Tongue (tissue), 2 donors: ENCODE data around the gene YY1. TPM values are rescaled to one million over a fixed set of nuclear protein-coding genes. Genes with fewer than 3 reads are reported as not detected.
"Not testable (repeated sequence)": the region's sequence is repeated elsewhere in the genome, so short reads cannot be mapped to it uniquely, and the experiment has no call there.

Experiments
- DNase-seq: peaks from one replicate; pipeline ENCODE4 v3.0.0-alpha.2; 2015
- total RNA-seq: library from RNA; depleted of rRNA; stranded (reverse); fragments of >200 nt; gene quantifications from one replicate; pipeline ENCODE4 v1.2.3, GENCODE V29; 2014

YY1 gene
- total RNA-seq, 1 donor from 2014 or later, result 57.2 TPM

DNA sequence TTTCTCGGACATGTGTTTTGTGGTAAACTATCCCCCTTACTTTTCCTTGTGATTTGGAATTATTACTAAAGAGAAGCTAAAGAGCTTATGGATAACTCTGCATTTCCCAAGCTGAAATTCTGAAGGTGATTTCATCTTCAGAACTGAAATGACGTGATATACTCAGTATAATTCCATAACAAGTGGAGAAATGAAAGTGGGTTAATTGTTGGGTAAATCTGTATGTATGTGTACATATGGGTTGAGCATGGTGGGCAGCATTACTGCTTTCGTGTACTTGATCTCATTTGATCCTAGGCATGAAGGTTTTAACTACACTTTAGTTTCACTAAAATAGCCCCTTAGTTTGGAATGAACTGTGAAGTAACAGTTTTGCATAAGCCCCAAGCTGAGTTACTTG lies 4.1 kb downstream of the YY1 start:
- no peak for DNase-seq

DNA sequence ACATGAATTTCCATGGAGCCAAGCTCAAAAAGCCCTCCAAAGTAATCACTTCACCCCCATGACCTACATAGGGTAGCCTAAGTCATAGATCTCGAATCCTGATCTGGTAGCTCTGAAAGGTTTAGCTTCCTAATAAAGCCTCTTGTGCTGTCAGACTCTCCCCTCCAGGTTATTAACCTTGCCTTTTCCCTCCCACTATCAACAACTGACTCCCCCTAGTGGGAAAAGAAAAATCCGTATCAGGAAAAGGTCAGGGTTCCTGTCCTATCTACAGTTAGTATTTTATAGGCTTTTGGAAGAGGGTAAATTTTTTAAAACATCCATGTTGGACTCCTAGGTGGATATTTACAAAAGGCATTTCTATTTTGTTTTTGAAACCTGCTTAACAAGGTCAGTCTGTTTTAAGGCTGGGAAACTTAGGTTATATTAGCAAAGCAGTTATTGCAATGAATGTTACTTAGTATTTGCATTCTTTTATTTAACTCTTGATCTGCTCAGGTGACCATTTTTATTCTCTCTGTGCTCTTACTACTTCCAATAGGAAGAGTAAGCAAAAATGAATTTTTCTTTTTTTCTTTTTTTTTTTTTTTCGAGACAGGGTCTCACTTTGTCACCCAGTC lies 8.0 kb downstream of the YY1 start:
- peak; percentile 66 for DNase-seq

DNA sequence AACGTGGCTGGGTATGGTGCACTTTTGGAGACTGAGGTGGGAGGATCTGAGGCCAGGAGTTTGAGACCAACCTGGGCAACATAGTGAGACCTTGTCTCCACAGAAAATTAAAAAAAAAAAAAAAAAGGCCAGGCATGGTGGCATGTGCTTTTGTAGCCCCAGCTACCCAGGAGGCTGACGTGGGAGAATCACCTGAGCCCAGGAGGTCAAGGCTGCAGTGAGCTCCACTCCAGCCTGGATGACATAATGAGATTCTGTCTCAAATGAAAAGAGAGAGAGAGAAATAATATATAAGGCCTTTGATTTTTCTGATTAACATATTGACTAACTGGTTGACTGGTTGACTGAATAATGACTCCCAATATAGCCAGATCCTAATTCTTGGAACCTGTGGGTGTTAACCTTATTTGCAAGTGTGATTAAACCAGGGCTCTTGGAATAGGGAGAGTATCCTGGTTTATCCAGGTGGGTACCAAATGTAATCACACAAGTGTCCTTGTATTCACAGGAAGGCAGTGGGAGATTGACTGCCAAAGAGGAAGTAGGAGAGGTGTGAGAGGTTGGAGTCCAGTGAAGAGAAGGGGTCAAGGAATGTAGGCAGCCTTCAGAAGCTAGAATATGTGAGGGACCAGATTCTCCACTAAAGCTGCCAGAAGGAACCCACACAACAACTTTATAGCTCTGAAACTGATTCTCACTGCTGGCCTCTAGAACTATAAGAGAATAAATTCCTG lies 12.0 kb downstream of the YY1 start:
- no peak for DNase-seq

DNA sequence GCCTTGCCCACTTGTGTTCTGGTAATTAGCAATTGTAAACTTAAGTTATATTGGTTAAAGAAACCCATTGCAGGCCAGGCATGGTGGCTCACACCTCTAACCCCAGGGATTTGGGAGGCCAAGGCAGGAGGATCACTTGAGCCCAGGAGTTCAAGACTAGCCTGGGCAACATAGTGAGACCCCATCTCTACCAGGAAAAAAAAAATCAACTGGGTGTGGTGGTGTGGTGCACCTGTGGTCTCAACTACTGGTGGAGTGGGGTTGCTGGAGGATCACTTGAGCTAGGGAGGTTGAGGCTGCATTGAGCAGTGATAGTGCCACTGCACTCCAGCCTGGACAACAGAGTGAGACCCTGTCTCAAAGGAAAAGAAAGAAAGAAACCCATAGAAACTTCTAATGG lies 13.7 kb downstream of the YY1 start:
- no peak for DNase-seq

DNA sequence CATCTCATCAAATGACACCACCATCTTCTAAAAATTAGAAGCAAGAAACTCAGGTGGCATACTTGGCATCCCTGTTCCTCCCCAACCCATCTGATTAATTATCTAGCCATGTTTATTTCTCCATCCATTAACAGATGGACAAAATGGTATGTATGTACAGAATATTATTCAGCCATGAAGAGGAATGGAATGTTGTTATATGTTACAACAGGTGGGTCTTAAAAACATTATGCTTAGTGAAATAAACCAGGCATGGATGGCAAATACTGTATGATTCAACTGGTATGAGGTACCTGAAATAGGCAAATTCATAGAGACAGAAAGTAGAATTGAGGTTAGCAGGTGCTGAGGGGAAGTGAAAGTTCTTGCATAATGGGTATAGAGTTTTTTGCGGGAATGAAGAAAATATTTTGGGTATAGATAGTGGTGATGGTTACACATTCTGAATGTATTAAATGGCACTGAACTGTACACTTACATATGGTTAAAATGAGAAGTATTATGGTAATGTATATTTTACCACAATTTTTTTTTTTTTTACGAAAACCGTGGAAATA lies 17.5 kb downstream of the YY1 start:
- DNase-seq, result no peak

DNA sequence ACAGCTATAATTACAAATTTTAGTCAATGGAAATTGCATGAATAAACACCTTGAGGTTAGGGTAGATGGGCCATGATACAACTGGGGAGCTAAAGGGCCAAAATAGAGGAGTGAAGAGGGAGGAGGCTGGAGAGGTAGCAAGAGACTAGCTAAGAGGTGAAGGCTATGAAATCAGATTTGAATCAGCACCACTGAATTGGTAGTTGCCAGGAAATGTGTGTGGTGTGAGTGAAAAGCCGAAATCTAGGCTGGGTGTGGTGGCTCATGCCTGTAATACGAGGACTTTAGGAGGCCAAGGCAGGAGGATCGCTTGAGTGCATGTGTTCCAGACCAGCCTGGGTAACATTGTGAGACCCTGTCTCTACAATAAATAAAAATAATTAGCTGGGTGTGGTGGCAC lies 22.7 kb downstream of the YY1 start:
- no peak for DNase-seq

DNA sequence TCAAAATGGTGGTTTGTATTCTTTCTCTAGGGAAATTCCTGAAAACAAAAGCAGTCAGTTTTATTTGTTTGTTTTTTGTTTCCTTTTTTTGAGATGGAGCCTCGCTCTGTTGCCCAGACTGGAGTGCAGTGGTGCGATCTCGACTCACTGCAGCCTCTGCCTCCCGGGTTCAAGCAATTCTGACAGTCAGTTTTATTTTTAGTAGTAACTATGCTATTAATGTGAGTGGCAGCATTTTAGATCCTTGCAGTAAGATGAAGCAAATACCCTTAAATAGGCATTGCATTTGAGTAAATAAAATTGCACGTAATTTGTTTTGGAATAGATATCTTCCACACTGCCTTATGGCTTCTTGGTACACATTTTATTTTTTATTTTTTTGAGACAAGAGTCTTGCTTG lies 23.6 kb downstream of the YY1 start:
- DNase-seq, result no peak

DNA sequence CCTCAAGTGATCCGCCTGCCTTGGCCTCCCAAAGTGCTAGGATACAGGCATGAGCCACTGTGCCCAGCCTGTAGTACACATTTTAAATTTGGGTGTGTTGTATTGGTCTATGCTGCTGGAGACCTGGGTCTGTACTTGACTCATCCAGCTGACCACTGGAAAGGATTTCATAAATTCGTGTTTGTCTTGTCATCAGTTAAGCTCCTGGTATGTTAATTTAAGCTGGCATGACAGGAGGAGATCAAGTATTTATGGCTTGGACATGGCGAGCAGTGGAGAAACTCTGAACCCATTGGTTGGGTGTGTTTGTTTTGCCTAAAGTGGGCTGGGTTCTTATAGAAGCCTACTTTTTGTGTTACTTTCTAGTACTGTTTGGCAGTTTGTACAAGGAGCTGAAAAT lies 24.2 kb downstream of the YY1 start:
- no peak for DNase-seq

DNA sequence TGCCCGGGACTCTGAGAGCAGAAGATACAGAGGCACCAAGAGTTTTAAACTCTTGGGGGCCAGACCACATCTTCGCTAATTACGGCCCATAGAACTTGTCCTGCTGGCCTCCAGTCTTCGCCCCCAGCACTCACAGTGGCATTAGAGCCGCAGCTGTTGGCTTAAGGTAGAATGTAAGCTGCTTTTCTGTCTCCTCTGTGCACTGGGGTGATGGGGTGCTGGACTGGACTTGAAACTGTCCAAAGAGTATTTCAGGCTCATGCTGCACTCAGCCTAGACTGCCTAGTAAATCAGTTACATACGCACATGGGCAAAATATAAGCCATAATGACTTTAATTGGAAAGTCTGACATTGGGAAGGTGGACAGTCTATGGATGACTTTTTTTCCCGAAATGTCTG lies 29.0 kb downstream of the YY1 start:
- no peak for DNase-seq

DNA sequence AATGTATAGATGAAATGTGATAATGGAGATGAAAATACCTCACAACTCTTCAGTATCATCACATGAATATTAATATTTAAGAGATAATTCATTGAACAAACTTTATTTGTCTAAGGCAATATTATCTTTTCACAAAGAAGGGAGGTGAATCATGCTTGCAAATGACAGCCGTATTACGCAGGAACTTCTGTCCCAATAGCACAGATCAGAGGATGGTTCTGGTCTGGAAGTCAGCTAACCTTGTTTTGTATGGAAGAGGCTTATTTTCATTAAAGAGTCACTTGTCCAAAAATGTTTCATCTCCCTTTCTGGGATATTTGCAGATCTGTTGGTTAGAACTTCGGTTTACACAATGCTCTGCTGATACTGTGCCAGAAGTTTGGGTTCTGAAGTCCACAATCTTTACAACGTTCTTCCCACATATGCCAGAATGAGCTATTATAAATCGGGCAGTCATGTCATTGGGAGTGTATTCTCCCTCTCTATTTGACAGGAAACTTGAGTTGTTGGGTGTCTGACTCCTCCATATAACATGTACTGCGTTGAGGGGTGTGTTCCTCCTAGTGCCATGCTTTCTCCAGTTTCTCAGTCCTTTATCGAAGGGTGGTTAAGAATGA lies 29.8 kb downstream of the YY1 start:
- no peak for DNase-seq

DNA sequence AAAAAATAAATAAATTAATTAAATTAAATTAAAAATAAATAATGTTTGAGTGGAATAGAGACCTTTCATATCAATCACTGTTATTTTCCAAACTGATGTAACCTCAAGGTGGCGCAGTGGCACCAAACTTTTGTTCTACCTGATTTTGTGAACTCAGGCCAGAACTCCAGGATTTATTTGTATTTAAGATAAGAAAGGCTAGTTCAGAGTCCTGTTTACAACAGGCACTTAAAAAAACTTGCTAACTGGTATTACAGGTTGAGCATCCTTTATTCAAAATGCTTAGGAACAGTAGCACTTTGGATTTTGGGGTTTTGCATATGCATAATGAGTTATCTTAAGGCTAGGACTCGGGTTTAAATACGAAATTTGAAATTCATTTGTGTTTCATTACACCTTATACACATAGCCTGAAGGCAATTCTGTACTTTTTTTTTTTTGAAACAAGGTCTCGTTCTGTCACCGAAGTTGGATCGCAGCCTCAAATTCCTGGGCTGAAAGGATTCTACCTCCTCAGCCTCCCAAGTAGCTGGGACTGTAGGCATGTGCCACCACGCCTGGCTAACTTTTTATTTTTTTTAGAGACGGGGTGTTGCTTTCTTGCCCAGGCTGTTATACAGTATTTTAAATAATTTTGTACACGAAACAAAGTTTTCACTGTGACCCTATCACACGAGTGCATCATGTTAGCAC lies 32.4 kb downstream of the YY1 start:
- peak; percentile 37 for DNase-seq

DNA sequence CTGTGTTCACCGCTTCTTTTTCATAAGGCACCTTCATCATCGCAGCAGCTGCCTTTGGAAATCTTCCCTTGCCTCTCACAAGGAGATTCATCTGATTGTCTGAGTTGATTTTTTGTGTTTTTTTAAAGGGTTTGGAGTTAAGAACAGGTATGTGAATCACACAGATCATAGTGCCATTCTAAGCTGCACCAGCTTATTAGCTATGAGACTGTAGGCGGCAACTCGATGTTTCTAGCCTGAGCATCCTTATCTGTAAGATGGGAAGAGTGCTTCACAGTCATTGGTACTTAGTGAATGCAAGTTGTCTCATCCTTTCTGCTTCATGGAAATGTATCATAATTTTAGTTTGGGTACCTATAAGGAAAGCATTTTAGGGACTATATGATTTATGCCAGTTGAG lies 35.3 kb downstream of the YY1 start:
- no peak for DNase-seq

DNA sequence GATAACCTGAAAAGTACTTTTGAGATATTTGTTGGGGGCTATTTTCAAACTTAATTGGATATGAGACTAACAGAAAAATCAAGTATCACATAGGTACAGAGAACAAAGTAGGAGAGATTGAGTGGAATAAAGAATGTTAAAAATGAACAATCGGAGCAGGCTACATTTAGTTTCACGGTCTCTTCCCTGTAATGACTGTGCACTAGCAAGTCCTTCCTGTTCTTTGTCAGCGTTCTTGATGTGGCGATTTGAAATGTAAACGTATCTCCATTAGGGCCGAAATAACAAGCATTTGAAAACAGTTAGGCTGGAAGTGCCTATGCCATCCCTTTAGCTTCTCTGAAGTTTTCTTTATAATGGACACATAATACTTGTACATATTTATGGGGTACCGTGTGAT lies 36.3 kb downstream of the YY1 start:
- no peak for DNase-seq

DNA sequence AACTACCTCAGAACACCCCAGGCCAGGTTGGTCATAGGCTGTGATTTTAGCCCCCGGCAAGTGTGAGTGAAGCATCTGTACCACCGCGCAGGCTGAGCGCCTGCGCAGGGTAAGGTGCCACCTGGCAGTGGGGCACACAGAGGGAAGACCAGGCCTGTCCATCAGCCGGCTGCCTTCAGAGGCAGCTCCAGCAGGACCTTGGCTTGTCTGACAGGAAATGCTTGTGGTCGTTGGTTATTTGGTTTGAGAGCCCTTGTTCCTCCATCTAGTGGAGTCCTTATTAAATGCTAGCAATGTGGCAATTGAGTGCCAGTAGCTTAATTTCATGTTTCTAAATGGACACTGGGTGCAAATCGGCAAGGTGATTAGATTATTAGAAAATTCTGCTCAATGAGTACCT lies 39.8 kb downstream of the YY1 start:
- DNase-seq, result no peak

DNA sequence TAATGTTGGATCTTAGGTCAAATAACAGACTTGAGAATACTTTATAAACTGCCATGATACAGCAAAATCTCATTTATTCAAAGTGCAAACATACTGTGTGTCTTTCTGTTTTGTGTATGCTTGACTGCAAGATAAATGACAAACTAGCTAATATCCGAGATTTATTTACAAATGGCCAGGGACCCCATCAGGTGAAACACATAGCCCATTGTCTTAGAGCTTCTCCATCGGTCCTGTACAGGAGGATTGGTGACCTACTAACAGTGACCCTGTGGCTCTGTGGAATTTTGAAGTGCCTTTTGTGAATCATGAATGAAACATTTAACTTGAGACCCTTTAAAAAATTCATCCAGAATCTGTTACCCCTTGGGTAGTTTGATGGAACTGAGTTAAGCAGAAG lies 40.2 kb downstream of the YY1 start:
- DNase-seq, result no peak

DNA sequence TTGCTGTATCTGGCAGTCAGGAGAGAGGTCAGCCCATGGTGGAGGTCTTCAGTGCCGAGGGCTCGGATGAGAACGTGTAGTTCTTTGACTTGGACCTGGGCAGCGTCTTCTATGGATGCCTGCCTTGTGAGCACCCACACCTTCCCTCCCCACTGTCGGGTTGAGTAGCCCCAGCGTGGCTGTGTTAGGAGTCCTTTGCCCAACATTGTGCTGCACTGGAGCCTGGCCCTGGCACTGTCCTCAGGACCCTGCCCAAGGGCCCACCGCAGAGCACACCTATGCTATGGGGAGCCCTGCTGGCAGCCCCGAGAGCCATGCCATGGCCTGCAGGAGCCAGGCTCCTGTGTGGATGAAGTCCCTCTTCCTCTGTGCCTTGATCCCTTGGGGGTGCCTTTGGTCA lies 40.6 kb downstream of the YY1 start:
- DNase-seq, result no peak

DNA sequence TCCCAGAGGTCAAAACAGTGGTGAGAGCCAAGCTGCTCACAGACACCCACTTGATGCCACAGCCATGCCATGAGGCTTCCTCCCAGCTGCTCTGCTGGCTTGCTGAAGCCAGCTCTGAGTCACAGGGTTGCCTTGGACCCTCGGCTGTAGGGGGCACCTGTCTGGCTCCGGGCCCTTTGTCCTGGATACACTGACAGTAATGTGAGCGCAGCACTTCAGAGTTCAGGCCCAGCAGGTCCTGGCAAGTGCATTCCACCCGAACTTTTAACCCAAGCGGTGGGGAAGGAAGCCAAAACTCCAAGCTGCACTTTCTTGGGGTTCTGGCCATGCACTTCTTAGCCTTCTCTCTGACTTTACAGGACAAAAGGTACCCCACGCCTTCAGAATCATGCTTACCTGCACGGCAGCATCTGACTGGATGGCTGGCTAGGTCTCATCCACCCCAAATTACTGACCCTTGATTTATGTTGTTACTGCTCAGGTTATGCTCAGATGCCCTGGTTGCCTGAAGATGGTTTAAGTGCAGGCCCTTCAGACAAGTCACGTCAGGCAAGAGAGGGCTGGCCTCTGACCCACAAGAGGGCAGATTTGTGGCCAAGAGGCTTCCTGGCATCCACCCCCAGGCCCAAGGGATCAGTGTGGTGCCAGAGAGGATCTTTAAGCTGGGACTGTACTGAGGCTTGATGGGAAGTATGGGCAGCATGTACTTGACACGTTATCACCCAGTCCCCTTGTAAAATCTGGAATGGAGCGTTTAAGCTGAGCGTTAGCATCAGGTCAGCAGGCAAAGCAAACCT lies 42.5 kb downstream of the YY1 start:
- DNase-seq, result no peak

DNA sequence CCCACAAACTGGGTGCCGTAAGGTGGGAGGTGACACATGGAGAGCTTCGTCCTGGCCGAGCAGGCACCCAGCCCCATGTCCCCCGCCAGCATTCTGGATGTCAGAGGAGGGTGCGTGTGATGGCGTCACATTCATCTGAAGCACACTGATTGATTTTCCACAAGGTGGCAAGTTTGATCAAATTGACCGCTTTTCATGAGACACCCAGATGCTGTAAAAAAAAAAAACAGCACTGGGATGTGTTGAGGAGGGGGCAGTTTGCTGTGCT lies 43.1 kb downstream of the YY1 start:
- no peak for DNase-seq

DNA sequence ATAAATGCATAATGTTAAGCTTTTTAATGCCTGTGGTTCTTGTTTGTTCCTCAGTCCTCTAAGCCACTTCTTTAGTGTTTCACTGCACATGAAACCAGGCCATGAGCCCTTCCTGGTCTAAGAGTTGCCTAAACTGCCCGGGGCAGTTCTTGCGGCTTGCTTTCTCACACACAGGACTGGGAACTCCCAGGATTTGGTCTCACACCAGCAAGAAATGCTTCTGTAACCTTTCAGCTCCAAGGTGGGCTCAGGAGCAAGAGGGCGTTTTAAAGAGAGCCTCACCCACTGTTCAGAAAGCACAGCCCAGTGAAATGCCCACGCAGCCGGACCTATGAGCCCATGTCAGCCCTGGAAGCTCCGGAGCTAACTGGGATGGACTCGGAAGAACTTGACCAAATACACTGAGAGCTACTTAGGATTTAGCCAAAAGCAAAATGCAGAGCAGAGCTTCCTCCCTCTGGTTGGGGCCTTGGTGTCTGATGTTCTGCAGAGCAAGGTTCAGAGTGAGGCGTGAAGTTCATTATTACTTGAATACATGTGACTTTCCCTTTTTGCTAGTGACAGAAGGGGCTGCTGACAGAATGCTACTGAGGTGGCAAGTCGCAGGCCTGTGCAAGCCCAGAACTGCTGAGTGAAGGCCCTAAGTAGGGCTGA lies 43.9 kb downstream of the YY1 start:
- no peak for DNase-seq

DNA sequence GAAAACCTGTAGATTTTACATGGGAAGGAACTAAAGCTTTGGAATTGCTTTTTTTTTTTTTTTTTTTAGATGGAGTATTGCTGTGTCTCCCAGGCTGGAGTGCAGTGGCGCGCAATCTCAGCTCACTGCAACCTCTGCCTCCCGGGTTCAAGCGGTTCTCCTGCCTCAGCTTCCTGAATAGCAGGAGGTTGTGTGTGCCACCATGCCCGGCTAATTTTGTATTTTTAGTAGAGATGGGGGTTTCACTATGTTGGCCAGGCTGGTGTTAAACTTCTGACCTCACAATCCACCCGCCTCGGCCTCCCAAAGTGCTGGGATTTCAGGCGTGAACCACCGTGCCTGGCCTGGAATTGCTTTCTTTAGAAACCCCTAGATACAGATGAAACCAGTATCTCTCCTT lies 44.5 kb downstream of the YY1 start:
- not testable (repeated sequence) for DNase-seq

DNA sequence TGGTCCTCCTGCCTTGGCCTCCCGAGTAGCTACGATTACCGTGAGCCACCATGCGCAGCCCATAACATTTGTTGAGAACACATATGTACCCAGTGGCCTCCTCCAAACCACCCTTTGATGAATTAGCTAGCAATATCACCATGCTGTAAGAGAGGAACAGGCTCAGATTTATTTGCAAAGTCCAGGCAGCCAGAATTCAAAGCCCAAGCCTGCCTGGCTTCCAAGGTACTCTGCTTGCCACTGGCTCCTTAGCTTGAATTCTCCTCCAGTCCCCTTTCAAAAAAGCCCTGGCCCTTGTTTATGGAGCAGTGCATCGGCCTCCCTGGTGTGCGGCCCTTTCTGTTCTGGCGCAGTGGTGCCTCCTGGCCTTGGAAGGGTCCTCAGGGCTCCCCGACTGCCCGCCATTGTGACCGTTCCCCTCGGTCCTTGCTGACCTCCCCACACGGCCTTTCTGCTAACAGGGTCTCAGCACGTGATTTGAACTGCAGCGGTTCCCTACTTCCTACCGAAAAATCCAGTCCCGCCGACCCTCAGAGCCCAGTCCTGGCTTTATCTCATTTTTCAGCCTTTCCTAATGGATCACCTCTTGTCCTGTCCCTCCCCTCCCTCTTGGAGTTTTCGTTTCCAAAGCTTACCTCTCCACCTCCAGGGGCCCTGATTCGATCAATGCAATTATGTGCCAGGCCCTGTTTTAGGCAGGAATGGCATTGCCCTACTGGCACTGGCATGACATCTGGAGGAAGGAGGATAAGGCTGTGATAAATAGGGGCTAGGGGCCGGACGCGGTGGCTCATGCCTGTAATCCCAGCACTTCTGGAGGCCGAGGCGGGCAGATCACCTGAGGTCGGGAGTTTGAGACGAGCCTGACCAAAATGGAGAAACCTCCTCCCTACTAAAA lies 45.3 kb downstream of the YY1 start:
- DNase-seq, result no peak
